ENCODE results near the gene FMN2.

GRCh38 chr1:240193679-240194078 is 102.0 kb downstream of the FMN2 start:
- TF ChIP-seq EZH2phosphoT487 (IDR thresholded peaks at IDR 0.05; ENCODE audit: borderline replicate concordance, low read length) (no peak), CTCF (conservative IDR thresholded peaks at IDR 0.05; ENCODE audit: low read depth, low read length) (no peak)

Data from PC-3 (cell line).